HFF-Myc (cell line): Measurements from ENCODE around the gene MAPRE3.

Experiments
- DNase-seq: peaks from one replicate; pipeline ENCODE4 v3.0.0-alpha.2; 2011; ENCODE audit warnings: low read depth; ENCODE audit errors: extremely low read depth
- H3K4me3 ChIP-seq: replicated peaks from 2 replicates; pipeline ENCODE4 v1.5.1; 2011; ENCODE audit warnings: low read depth, mild to moderate bottlenecking, control low read depth, low read length
- TF ChIP-seq, protein P1 (sequence below): IDR thresholded peaks from 2 replicates; pipeline ENCODE4 v1.5.1; 2012; ENCODE audit warnings: mild to moderate bottlenecking, low read depth, low read length, control low read depth; ENCODE audit errors: missing control alignments

MAPRE3 gene

DNA sequence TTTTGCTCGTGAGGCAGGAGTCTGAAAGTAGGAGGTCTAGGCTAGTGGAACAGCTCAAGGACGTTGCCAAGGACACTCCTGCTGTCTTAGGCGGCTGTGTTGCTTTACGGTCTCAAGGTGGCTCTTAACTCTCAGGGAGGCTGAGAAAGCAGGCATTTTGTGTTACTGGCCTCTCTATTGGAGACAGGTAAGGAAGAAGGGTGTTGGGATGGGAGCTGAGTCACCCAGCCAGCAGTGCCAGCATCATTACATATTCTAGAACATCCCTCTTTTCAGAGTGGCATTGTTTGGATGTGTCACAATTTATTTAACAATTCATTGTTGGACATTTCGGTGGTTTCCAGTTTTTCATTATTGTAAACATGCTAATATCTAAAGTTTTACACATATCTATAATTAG lies 31.5 kb downstream of the MAPRE3 start:
- no peak overlapping the region for H3K4me3 ChIP-seq
- no peak for DNase-seq
- TF ChIP-seq, protein P1, sequence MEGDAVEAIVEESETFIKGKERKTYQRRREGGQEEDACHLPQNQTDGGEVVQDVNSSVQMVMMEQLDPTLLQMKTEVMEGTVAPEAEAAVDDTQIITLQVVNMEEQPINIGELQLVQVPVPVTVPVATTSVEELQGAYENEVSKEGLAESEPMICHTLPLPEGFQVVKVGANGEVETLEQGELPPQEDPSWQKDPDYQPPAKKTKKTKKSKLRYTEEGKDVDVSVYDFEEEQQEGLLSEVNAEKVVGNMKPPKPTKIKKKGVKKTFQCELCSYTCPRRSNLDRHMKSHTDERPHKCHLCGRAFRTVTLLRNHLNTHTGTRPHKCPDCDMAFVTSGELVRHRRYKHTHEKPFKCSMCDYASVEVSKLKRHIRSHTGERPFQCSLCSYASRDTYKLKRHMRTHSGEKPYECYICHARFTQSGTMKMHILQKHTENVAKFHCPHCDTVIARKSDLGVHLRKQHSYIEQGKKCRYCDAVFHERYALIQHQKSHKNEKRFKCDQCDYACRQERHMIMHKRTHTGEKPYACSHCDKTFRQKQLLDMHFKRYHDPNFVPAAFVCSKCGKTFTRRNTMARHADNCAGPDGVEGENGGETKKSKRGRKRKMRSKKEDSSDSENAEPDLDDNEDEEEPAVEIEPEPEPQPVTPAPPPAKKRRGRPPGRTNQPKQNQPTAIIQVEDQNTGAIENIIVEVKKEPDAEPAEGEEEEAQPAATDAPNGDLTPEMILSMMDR = no peak

GRCh38 chr2:27003007-27003406 lies 32.6 kb downstream of the MAPRE3 start:
- no peak overlapping the region for H3K4me3 ChIP-seq
- TF ChIP-seq, protein P1 = no peak
- no peak for DNase-seq

- no peak for DNase-seq
- TF ChIP-seq, protein P1 = no peak
- no peak overlapping the region for H3K4me3 ChIP-seq
Measured at GRCh38 chr2:27003857-27004256, 33.4 kb downstream of the MAPRE3 start.

- H3K4me3 ChIP-seq = no peak overlapping the region
- TF ChIP-seq, protein P1 = no peak
- DNase-seq = no peak
Measured at GRCh38 chr2:27006602-27007415, 36.4 kb downstream of the MAPRE3 start.

GRCh38 chr2:27007416-27008374 lies 37.3 kb downstream of the MAPRE3 start:
- TF ChIP-seq, protein P1 = no peak
- DNase-seq = no peak
- no peak overlapping the region for H3K4me3 ChIP-seq

DNA sequence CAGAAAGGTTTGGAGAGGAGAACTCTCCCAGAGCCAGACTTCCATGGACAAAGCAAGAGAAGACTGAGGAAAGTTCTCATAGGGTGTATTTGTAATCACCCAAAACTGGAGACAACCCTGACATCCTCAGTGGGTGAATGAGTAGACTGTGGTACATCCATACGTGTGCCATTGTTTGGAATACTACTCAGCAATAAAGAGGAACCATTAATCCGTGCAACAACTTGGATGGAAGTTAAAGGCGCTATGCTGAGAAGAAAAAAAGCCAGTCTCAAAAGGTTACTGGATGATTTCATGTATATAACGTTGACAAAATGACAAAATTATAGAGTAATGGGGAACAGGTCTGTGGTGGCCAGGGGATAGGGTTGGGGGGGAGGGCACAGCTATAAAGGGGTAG lies 38.2 kb downstream of the MAPRE3 start:
- DNase-seq = no peak
- no peak overlapping the region for H3K4me3 ChIP-seq
- TF ChIP-seq, protein P1 = no peak
